Measurements from ENCODE around the gene IAH1.

GRCh38 chr2:9462313-9462712 lies 12.0 kb upstream of the IAH1 start:
- no peak for TF ChIP-seq CTCF (IDR thresholded peaks at IDR 0.05)
- TF ChIP-seq POLR2A (IDR thresholded peaks at IDR 0.05), result no peak

All from body of pancreas (tissue), 4 donors.